Spinal cord (tissue), 10 donors: ENCODE data around the gene UNC13C. TPM values are rescaled to one million over a fixed set of nuclear protein-coding genes. Genes with fewer than 3 reads are reported as not detected.
"Not testable (repeated sequence)": the region's sequence is repeated elsewhere in the genome, so short reads cannot be mapped to it uniquely, and the experiment has no call there.

ENCODE experiments used
- DNase-seq, 6 donors: peaks; one replicate each; pipeline versions ENCODE4 v3.0.0 to v3.0.0-alpha.2; 2013 to 2015; ENCODE audit warnings: low spot score in 6 of 6, low read depth in 4 of 6
- H3K27ac ChIP-seq: one replicate; pipeline ENCODE4 v1.5.1; 2013; ENCODE audit warnings: low read depth, low read length, control low read depth
- H3K27me3 ChIP-seq: one replicate; pipeline ENCODE4 v1.6.1; 2013; ENCODE audit warnings: low read length; ENCODE audit not compliant: control insufficient read depth, insufficient read depth
- H3K36me3 ChIP-seq: one replicate; pipeline ENCODE4 v1.6.1; 2013; ENCODE audit warnings: low read length; ENCODE audit not compliant: control insufficient read depth, insufficient read depth
- H3K4me1 ChIP-seq: one replicate; pipeline ENCODE4 v1.6.1; 2013; ENCODE audit warnings: low read length; ENCODE audit not compliant: control insufficient read depth, insufficient read depth
- H3K4me3 ChIP-seq: one replicate; pipeline ENCODE4 v1.5.1; 2013; ENCODE audit warnings: low read depth, low read length, control low read depth
- H3K9me3 ChIP-seq: one replicate; pipeline ENCODE4 v1.6.1; 2013; ENCODE audit warnings: low read length; ENCODE audit not compliant: control insufficient read depth, insufficient read depth
- WGBS: methylation state at CpG from one replicate; pipeline ENCODE4 v1.1.5; 2013; ENCODE audit warnings: missing lambda C conversion rate; ENCODE audit not compliant: insufficient coverage; 5-methylcytosine and 5-hydroxymethylcytosine counted together
- polyA plus RNA-seq, 2 donors: library from polyadenylated mRNA; unstranded; fragments of 120-200 nt; gene quantifications; one replicate each; pipeline ENCODE4 v1.2.1, GENCODE V29; 2013; ENCODE audit not compliant: insufficient read length in 2 of 2
- total RNA-seq, 2 donors: library from RNA; depleted of rRNA in 1 of 2; stranded (reverse); fragments of 120-200 nt in 1 of 2; fragments of >200 nt in 1 of 2; gene quantifications; one replicate each; pipeline versions ENCODE4 v1.2.3 to v1.2.4, GENCODE V29; 2013 to 2014
- donor health status: healthy.

UNC13C gene
- total and polyA plus RNA-seq, 4 donors: 8.3 to 27.5 (median 13.5) TPM

DNA sequence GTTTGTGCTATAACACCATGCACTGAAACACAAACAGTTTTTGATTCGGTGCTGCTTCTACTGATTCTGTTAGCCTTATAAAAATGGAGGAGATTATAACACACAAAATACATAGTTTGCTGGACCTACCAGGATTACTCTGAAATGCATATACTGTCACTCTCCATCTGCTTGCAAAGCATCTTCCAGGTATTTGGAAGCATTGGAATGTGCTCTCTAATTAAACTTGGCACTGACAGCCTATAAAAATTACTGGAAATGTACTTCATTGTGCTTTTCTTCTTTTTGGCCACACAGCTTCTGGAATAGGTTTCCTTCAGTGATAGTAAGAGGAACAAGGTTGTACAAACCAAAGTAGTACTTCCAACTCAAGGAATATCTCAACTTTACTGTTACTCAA is 376.1 kb downstream of the UNC13C start:
- DNase-seq: no peak
- no CpG with 5 or more reads among the region's 1 CpG for WGBS
- Histone ChIP-seq H3K36me3 (no peaks in the 10 kb centered on the region), H3K4me3 (no peak overlapping the region), H3K27ac (no peak overlapping the region), H3K27me3 (no peaks in the 10 kb centered on the region), H3K9me3 (peaks cover 1% of the 10 kb centered on the region), H3K4me1 (no peaks in the 10 kb centered on the region)

DNA sequence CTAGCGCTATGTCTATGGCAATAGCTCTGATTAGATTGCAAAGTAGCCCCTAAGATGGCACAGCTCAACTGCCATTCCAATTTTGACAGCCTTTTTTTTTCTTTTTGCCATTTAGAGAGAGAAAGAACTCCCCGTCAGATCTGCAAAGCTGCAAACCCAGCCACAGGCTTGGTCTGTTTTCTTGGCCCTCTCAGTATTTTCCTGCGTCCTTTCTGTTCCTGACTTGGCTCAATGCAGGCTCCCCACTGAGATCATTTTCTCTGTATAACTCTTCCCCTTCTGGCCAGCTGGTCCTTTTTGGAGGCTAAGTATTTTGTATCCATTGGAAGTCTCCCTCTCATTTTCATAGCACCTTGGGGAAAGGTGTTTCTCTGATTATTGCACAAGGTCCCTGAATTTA is 386.7 kb downstream of the UNC13C start:
- WGBS: 15% methylated on average over 3 of the region's 3 CpGs
- H3K36me3 ChIP-seq: no peaks in the 10 kb centered on the region
- no peak overlapping the region for H3K27ac ChIP-seq
- H3K4me3 ChIP-seq: no peak overlapping the region
- H3K9me3 ChIP-seq: peaks cover 4% of the 10 kb centered on the region
- DNase-seq: peak in 5 of 6 donors; percentile 31 to 81 (median 37)
- no peaks in the 10 kb centered on the region for H3K4me1 ChIP-seq
- H3K27me3 ChIP-seq: no peaks in the 10 kb centered on the region

DNA sequence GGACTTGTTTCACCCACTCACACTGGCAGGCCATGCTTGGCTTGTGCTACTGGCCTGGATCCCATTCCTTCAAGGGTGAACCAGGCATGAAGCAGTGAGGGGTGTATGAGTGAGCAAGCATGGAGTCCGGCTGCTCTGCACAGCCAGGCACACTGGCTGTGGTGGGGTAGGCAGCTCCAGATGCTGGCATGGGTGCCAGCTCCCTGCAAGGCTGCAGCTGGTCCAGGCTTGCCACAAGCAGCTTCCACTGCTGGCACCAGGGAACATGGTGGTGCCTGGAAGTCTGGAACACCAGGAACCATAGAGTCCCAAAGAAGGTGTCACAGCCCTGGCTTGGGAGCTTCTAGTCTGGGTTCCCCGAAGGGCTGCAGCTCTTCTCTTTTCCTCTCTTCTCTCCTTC is 395.1 kb downstream of the UNC13C start:
- DNase-seq: no peak
- no peaks in the 10 kb centered on the region for H3K4me1 ChIP-seq
- H3K27me3 ChIP-seq: no peaks in the 10 kb centered on the region
- no peaks in the 10 kb centered on the region for H3K36me3 ChIP-seq
- no peak overlapping the region for H3K4me3 ChIP-seq
- H3K9me3 ChIP-seq: no peaks in the 10 kb centered on the region
- no peak overlapping the region for H3K27ac ChIP-seq
- 100% methylated on average over 2 of the region's 2 CpGs for WGBS

DNA sequence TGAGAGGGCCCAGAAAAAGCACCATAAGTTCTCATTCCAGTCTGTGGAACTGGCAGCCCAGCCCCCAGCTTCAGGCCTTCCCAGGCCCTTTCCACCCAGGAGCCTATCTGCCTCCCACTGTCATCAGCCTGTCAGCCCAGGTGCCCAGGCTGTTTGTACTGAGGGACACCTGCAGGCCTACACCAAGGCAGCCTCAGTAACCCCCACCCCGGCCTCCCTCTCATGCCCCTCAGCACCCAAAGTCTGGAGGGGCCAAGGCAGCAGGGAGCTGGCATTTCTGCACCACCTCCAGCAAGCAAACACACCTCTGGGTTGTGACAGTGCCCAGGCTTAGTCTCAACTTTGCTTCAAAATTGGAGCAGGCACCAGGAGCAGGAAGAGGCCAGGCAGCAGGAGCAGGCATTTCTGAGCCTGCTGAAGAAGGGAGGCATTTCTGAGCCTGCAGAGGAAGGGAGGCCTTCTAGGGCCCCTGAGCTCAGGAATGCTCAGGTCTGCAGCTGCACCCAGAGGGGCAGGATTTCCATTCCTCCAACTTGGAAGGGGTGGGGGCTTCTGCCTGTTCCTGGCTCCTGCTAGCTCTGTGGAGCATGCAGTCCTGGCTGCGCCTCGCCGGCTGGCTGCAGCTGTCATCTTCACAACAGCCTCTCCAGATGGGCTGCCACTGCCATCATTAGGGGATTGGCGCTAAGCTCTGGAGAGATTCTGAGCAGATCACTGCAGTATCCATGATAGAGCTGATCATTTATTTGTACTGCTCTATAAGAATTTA is 396.1 kb downstream of the UNC13C start:
- no peak overlapping the region for H3K4me3 ChIP-seq
- H3K27me3 ChIP-seq: no peaks in the 10 kb centered on the region
- H3K4me1 ChIP-seq: no peaks in the 10 kb centered on the region
- 73% methylated on average over 3 of the region's 5 CpGs for WGBS
- no peaks in the 10 kb centered on the region for H3K9me3 ChIP-seq
- H3K27ac ChIP-seq: no peak overlapping the region
- no peak for DNase-seq
- no peaks in the 10 kb centered on the region for H3K36me3 ChIP-seq

DNA sequence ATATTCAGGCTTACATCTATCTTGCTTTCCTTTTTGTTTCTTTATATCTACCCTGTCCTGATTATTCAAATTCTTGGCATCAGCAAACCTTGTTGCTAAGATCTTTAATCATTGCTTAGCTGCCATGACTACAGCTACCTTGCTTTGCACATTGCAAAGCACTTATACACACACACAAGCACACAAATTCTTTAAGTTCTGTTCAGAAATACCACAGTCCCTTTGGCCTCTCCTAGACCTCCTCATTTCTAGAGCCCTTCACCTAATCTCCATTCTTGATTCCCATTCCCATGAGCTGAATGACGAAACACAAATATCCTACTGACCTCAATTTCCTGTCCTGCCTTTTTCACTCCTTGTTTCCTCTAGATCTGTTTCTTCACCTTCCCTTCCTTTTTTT is 409.6 kb downstream of the UNC13C start:
- 80% methylated on average over 1 of the region's 1 CpG for WGBS
- Histone ChIP-seq H3K27ac (no peak overlapping the region), H3K36me3 (no peaks in the 10 kb centered on the region), H3K9me3 (no peaks in the 10 kb centered on the region), H3K4me1 (no peaks in the 10 kb centered on the region), H3K4me3 (no peak overlapping the region), H3K27me3 (no peaks in the 10 kb centered on the region)
- no peak for DNase-seq

DNA sequence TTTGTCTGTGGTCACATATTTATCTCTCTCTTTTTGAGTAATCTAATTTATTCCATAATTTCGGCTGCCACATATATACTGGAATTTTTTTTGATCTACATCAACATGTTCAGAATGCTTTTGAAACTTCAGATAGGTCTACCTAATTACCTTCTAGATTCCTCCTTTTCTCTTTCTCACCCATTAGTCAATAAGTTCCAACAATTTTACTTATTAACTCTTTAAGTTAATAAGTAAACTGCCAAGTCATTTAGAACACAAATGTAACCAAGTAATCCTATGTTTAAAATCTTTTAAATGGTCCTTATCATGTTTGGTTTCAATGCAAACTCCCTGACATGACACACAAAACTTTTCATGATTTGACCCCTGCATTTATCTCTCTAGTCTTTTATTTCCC is 410.5 kb downstream of the UNC13C start:
- no peaks in the 10 kb centered on the region for H3K27me3 ChIP-seq
- DNase-seq: no peak
- H3K27ac ChIP-seq: no peak overlapping the region
- WGBS: no CpG with 5 or more reads among the region's 1 CpG
- no peak overlapping the region for H3K4me3 ChIP-seq
- no peaks in the 10 kb centered on the region for H3K4me1 ChIP-seq
- H3K36me3 ChIP-seq: no peaks in the 10 kb centered on the region
- no peaks in the 10 kb centered on the region for H3K9me3 ChIP-seq

DNA sequence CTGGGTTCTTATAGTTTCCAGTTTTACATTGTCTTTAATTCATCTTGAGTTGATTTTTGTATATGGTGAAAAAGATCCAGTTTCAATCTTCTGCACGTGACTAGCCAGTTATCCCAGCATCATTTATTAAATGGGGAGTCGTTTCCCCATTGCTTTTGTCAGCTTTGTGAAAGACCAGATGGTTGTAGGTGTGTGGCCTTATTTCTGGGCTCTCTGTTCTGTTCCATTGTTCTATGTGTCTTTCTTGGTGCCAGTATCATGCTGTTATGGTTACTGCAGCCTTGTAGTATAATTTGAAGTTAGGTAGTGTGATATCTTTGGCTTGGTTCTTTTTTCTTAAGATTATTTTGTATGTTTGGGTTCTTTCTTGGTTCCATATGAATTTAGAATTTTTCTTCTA is 432.2 kb downstream of the UNC13C start:
- H3K9me3 ChIP-seq: no peaks in the 10 kb centered on the region

DNA sequence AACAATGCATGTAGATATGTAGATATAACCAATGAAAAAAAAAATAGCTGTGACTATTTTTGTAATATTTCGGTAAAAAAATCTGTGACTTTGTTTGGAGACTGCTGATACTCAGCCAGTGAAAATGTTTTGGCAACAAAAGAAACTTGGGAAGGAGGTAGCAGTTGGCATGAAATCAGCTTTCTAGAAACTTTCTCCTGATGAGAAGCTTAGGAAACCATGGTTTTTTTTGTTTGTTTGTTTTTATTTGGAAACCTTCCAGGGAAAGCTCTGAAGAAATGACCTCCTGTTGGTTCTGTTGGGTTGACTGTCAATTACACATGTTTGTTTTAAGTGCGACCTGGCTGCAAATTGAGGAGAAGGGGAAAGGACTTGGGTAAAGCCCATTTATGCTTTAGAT is 445.9 kb downstream of the UNC13C start:
- Histone ChIP-seq H3K4me3 (no peak overlapping the region), H3K4me1 (no peaks in the 10 kb centered on the region), H3K27ac (no peak overlapping the region), H3K36me3 (no peaks in the 10 kb centered on the region), H3K9me3 (no peaks in the 10 kb centered on the region), H3K27me3 (no peaks in the 10 kb centered on the region)
- 44% methylated on average over 1 of the region's 2 CpGs for WGBS
- DNase-seq: peak in 2 of 6 donors; percentile 7 to 55

More for the DNA sequence above, 432.2 kb downstream of the UNC13C start:
- Histone ChIP-seq H3K4me3 (no peak overlapping the region), H3K4me1 (no peaks in the 10 kb centered on the region), H3K36me3 (no peaks in the 10 kb centered on the region), H3K27ac (no peak overlapping the region), H3K27me3 (no peaks in the 10 kb centered on the region)
- no peak for DNase-seq
- WGBS: no CpG with 5 or more reads among the region's 2 CpGs

DNA sequence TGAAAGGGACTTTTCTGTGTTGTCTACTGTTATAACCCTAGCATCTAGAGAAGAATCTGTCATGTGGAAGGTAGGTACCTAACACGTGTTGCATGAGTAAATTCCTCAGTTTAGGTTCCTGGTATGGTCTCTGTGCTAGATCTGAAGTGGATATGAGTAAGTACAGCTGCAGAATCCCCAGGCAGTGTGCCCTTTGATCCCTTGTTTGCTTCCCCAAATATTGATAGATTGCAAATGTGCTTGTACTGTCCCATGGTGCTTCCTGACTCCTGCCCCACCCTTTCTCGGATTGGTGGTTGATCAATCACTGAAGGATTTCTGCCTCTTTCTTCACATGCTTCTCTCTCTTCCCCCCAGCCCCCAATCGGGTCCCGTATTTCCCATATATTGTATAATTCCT is 450.4 kb downstream of the UNC13C start:
- H3K4me3 ChIP-seq: no peak overlapping the region
- H3K36me3 ChIP-seq: no peaks in the 10 kb centered on the region
- no peaks in the 10 kb centered on the region for H3K9me3 ChIP-seq
- WGBS: 40% methylated on average over 1 of the region's 4 CpGs
- H3K4me1 ChIP-seq: no peaks in the 10 kb centered on the region
- H3K27me3 ChIP-seq: no peaks in the 10 kb centered on the region
- H3K27ac ChIP-seq: no peak overlapping the region
- DNase-seq: no peak

DNA sequence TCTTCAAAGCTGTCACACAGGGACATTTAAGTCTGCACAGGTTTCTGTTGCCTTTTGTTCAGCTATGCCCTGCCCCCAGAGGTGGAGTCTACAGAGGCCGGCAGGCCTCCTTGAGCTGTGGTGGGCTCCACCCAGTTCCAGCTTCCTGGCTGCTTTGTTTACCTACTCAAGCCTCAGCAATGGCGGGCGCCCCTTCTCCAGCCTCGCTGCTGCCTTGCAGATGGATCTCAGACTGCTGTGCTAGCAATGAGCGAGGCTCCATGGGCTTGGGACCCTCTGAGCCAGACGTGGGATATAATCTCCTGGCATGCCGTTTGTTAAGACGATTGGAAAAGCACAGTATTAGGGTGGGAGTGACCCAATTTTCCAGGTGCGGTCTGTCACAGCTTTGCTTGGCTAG is 472.0 kb downstream of the UNC13C start:
- not testable (repeated sequence) for H3K36me3 ChIP-seq, H3K27ac ChIP-seq, H3K27me3 ChIP-seq, H3K9me3 ChIP-seq, H3K4me3 ChIP-seq, H3K4me1 ChIP-seq, DNase-seq
- 74% methylated on average over 9 of the region's 9 CpGs for WGBS
